Fibroblast of pulmonary artery (primary cell): Measurements from ENCODE around the gene IPO9.
A peak's percentile ranks its signal among the peaks of the same experiment; 100 is the strongest.

Experiments used
- DNase-seq: peaks from one replicate; pipeline ENCODE4 v3.0.0-alpha.2; 2010; ENCODE audit warnings: low read depth
- H3K4me3 ChIP-seq: replicated peaks from 2 replicates; pipeline ENCODE4 v1.5.1; 2011; ENCODE audit warnings: low read depth, mild to moderate bottlenecking, control low read depth, low read length, moderate library complexity
- TF ChIP-seq, protein P1 (sequence below): IDR thresholded peaks from 2 replicates; pipeline ENCODE4 v1.5.1; 2011; ENCODE audit warnings: mild to moderate bottlenecking, control low read depth, low read length, inconsistent platforms; ENCODE audit errors: missing control alignments

The IPO9 gene

GRCh38 chr1:201828820-201829774 lies at the start of gene IPO9:
TSS of gene IPO9 (plus strand) at chr1:201829157. CDS start at chr1:201829210, 53 bp downstream.
- DNase-seq, result peak; percentile 96
- TF ChIP-seq, protein P1, sequence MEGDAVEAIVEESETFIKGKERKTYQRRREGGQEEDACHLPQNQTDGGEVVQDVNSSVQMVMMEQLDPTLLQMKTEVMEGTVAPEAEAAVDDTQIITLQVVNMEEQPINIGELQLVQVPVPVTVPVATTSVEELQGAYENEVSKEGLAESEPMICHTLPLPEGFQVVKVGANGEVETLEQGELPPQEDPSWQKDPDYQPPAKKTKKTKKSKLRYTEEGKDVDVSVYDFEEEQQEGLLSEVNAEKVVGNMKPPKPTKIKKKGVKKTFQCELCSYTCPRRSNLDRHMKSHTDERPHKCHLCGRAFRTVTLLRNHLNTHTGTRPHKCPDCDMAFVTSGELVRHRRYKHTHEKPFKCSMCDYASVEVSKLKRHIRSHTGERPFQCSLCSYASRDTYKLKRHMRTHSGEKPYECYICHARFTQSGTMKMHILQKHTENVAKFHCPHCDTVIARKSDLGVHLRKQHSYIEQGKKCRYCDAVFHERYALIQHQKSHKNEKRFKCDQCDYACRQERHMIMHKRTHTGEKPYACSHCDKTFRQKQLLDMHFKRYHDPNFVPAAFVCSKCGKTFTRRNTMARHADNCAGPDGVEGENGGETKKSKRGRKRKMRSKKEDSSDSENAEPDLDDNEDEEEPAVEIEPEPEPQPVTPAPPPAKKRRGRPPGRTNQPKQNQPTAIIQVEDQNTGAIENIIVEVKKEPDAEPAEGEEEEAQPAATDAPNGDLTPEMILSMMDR, result peak; percentile 86
- H3K4me3 ChIP-seq, result peak within 1 kb of the TSS; percentile 99

- no peak for DNase-seq
- TF ChIP-seq, protein P1, result no peak
- H3K4me3 ChIP-seq, result no peak overlapping the region
Observed at GRCh38 chr1:201779351-201779880, 49.5 kb upstream of the IPO9 start.

GRCh38 chr1:201780952-201781351 lies 48.0 kb upstream of the IPO9 start:
- no peak overlapping the region for H3K4me3 ChIP-seq
- DNase-seq, result no peak
- TF ChIP-seq, protein P1, result no peak

- TF ChIP-seq, protein P1, result no peak
- peak; percentile 73 for DNase-seq
- H3K4me3 ChIP-seq, result no peak overlapping the region
Observed at GRCh38 chr1:201781437-201781836, 47.5 kb upstream of the IPO9 start.

GRCh38 chr1:201782353-201782752 lies 46.6 kb upstream of the IPO9 start:
- H3K4me3 ChIP-seq, result no peak overlapping the region
- TF ChIP-seq, protein P1, result no peak
- no peak for DNase-seq

DNA sequence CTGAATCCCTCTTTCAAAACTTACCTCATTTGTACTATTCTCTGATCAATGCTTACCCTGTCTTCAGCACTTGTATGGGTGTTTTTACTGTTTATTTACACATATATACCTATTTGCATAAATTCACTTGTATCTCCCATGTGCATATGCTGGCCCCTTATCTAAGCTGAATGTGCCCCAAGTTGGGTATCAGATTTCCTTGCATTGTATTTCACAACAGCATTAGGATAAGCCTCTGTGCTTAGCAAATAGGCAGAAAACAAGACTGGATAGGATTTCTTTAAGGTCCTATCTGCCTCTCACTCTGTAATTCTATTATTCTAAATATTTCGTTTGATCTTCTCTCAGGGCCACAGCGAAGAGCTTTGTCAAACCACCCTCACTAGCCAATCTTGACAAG lies 45.9 kb upstream of the IPO9 start:
- peak; percentile 47 for DNase-seq
- TF ChIP-seq, protein P1, result no peak
- H3K4me3 ChIP-seq, result no peak overlapping the region
